HG02938 (cell line): ENCODE results near the gene FBXO9.
A peak's percentile ranks its signal among the peaks of the same experiment; 100 is the strongest.
"Not testable (repeated sequence)": the region's sequence is repeated elsewhere in the genome, so short reads cannot be mapped to it uniquely, and the experiment has no call there.

Source experiments
- ATAC-seq: cut with Tn5 transposase; IDR thresholded peaks from one replicate; pipeline ENCODE4 v1.9.1; 2021; ENCODE audit warnings: mild to moderate bottlenecking, moderate library complexity; ENCODE audit not compliant: unreplicated experiment

The FBXO9 gene

GRCh38 chr6:53045891-53046673 is 19.1 kb upstream of the FBXO9 start:
- ATAC-seq, result no peak

DNA sequence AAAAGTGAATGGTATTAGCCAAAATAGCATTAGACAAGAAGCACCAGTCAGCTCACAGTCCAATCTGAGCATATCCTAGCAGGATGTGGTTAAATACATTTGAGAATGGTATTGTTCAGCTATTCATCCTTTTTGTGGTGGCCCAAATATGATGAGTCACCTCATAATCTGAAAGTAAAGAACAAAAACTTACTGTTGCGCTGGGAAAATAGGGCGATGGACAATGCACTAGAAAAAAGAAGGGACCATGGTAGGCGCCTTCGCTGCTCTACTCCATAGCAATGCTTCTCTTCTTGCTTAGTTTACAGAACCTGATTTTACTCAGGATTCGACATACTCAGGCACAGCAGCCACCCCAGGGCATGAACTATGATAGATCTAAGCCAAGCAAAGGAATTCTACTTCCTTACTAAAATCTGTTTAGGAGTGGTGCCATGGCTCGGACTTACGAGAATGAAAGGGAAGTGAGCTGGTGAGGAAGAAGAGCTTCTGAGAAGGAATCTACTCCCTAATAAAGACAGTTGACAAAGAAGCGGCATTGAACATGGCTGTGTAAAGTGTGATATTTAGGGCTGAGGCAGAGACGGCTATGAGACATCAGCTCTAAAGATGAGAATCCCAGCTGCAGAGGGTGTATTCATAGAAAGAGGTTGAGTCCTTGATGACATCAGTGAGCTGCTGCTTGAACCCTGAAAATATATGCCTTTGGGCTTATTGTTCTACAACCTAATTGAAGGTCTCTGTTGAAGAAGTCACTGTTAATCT is 16.6 kb upstream of the FBXO9 start:
- peak; percentile 98 for ATAC-seq

GRCh38 chr6:53049415-53049814 is 15.8 kb upstream of the FBXO9 start:
- ATAC-seq, result no peak

DNA sequence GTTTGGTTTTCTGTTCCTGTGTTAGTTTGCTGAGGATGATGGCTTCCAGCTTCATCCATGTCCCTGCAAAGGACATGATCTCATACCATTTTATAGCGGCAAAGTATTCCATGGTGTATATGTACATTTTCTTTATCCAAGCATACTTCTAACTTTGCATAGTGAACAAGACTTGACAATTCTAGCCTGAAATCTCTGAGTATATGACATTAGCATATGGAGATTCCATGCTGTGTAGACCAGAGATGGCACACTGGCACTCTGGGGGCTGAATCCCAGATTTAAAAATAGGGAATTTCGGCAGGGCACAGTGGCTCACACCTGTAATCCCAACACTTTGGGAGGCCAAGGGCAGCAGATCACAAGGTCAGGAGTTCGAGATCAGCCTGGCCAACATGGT is 13.1 kb upstream of the FBXO9 start:
- ATAC-seq, result not testable (repeated sequence)

DNA sequence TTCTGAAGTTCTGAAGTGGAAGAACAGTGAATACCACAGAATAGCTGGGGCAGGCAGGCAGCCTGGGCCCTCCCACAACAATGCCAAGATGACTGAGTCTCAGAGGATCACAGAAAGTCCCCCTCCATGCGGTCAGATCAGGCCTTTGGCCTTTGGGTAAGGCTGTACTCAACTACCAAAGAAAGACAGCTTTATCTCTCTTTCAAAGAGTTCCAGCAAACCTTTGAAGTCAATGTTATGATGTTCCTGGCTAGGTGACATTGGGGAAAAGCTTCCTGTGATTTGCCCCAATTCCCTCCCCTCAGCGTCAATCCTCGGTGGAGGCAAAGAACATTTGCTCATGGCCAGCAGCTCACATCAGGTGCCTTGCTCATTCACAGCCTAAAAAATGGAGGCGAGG is 10.7 kb upstream of the FBXO9 start:
- ATAC-seq, result no peak

- ATAC-seq, result no peak
Observed at GRCh38 chr6:53055873-53056272, 9.3 kb upstream of the FBXO9 start.

DNA sequence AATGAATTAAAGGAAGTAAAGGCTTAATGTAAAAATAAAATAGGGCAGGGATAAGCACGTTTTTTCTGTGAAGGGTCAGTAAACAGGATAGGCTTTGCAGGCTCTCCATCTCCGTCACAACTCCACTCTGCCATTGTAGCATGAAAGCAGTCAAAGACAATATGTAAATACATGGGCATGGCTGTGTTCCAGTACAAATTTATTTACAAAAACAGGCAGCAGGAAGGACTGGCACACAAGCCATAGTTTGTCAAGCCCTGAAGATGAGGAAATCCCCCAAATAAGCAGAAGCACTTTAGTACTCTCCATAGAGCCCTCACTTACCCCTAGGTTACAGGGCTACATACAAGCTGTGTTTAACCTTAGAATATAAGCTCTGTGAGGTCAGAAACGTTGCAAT is 8.9 kb upstream of the FBXO9 start:
- ATAC-seq, result no peak

- no peak for ATAC-seq
Observed at GRCh38 chr6:53058388-53059195, 6.6 kb upstream of the FBXO9 start.

- no peak for ATAC-seq
Observed at GRCh38 chr6:53059648-53060589, 5.3 kb upstream of the FBXO9 start.

DNA sequence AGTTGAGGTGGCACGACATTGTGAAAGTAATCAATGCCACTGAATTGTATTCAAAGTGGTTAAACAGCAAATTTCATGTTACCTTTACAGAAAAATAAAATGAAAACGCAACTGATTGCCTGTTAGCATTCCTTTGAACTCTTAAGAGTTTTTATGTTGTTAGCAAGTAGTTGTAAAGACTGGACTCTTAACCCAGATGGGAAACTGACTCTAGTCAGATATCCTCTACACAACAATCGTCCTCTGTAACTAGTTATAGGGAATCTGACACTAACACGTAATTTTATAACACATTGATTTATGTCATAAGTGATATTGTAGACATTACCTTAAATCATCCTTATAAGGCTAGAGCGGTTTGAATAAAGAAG is 3.0 kb upstream of the FBXO9 start:
- ATAC-seq, result no peak

DNA sequence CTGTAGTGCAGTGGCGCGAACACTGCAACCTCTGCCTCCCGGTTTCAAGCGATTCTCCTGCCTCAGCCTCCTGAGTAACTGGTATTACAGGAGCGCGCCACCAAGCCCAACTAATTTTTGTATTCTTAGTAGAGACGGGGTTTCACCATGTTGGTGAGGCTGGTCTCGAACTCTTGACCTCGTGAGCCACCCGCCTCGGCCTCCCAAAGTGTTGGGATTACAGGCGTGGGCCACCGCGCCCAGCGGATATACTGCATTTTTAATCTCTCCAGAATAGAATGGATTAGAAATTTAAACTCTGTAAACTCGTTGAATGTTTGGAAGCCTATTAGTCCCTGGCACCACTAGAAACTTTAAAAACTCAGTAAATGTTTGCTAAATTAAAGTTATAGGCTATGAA is 949 bp upstream of the FBXO9 start:
- ATAC-seq, result not testable (repeated sequence)

GRCh38 chr6:53064726-53065265 is 408 bp upstream of the FBXO9 start:
- peak; percentile 81 for ATAC-seq

GRCh38 chr6:53066077-53066417 is 843 bp downstream of the FBXO9 start:
- no peak for ATAC-seq

DNA sequence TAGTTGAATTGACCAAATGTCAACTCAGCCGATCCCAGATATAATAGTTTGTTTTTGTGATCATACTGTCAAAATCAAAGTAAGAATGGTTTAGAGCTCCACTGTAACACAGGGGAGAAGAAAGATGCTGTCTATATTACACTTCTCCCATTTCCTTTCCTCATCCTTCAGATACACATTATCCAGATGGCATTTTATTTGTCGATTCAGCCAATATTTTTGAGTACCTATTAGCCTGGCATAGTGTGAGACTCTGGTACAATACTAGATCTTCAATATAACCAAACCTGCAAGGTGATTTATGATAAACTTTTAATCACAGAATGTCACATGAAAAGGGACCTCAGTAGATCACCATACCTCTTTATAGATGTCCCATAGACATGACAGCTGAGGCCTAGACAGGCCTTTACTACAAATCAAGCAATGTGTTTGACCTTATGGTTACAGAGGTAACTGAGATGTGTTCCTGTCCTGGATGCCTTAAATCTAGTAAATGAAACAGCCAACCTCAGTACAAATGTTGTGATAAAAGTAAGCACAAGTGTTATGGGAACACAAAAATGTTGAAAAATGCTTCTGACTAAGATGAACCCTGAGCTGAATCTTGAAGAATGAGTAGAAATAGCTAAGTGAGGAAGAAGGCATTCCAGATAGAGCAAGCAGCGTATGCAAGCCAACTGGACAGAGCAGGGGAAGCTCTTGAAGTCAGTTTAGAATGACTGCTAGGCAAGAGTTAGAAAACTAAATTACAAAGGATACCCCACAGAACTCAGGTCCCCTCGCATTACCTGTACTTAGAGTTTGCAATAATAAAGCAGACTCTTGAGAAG is 1.9 kb downstream of the FBXO9 start:
- ATAC-seq, result no peak

- ATAC-seq, result no peak
Observed at GRCh38 chr6:53067849-53068361, 2.7 kb downstream of the FBXO9 start.

GRCh38 chr6:53069427-53069826 is 4.2 kb downstream of the FBXO9 start:
- ATAC-seq, result no peak

GRCh38 chr6:53070806-53071205 is 5.6 kb downstream of the FBXO9 start:
- ATAC-seq, result peak; percentile 61

DNA sequence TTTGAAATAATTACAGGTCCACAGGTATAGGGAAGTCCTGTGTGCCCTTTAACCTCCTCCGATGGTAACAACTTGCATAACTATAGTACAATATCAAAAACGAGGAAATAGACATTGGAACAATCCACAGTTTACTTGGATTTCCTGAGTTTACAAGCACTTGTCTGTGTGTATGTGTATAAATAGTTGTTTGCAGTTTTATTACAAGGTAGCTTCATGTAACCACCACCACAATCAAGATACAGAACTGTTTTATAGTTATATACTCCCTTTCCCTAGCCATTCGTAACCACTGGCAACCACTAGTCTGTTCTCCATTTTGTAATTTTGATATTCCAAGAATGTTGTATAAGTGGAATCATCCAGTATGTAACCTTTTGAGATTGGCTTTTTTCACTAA is 9.1 kb downstream of the FBXO9 start:
- no peak for ATAC-seq

DNA sequence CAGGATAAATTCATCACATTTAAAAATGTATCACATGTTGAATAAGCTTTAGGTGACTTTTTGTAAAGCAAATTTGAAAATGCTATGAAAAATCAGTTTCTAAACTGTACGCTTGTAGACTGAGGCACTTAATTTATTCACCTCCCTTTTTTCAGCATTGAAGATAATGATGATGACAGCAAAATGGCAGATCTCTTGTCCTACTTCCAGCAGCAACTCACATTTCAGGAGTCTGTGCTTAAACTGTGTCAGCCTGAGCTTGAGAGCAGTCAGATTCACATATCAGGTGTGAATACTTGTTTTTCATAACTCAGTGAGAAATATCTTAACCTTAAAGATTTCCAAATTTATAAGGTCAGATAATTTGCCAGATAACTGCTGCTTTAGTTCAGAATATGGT is 15.6 kb downstream of the FBXO9 start:
- no peak for ATAC-seq
